HCT116 (cell line): ENCODE measurements around the gene TM9SF2. TPM values are rescaled to one million over a fixed set of nuclear protein-coding genes. Genes with fewer than 3 reads are reported as not detected.

ENCODE experiments used
- ATAC-seq: fragments of 200-7000 bp; cut with Tn5 transposase; 2 replicates; pipeline ENCODE4 v1.9.1; 2020; ENCODE audit warnings: mild to moderate bottlenecking, moderate library complexity
- BruUV-seq: library from RNA; stranded (reverse); fragments of 400-500 nt; replicated peaks from 2 replicates; lab custom pipeline; 2021; lab: Mats Ljungman, UMichigan
- CTCF ChIA-PET: fragments of 300-600 bp; sonication (Branson Sonifier 250); formaldehyde crosslinking; loops from one replicate; lab custom pipeline; 2021; ENCODE audit warnings: antibody characterized with exemption; lab: Charles Lee
- POLR2A ChIA-PET: fragments of 300-600, 350-600 bp; sonication (Branson Sonifier 250); formaldehyde crosslinking; loops from one replicate; lab custom pipeline; 2021; ENCODE audit warnings: antibody characterized with exemption; lab: Charles Lee
- RAD21 ChIA-PET, 2 experiments: fragments of 300-600 bp; sonication (Branson Sonifier 250); formaldehyde crosslinking; loops; one replicate each; lab custom pipeline; 2023; ENCODE audit warnings: low total read pairs in 2 of 2; ENCODE audit not compliant: uncharacterized antibody in 2 of 2, unreplicated experiment in 2 of 2, low non-redundant PET in 1 of 2; lab: Charles Lee
- DNase-seq: peaks from one replicate; pipeline ENCODE4 v3.0.0-alpha.2; 2010; ENCODE audit warnings: low read depth, low spot score
- H2AFZ ChIP-seq: fragments of 200-600 bp; shearing (Covaris generic), sonication (generic); 2 replicates; pipeline ENCODE4 v1.6.1; 2017; ENCODE audit warnings: low read depth, mixed run types, mixed read lengths, antibody characterized with exemption, low read length; ENCODE audit not compliant: poor library complexity, severe bottlenecking
- H3K27ac ChIP-seq: 2 replicates; pipeline ENCODE4 v1.5.1; 2012; ENCODE audit warnings: low read depth, low read length
- H3K27me3 ChIP-seq: fragments of 200-600 bp; sonication (generic); 2 replicates; pipeline ENCODE4 v1.6.1; 2016; ENCODE audit warnings: mixed run types, low read length, mixed read lengths; ENCODE audit not compliant: insufficient read depth
- H3K36me3 ChIP-seq, 2 experiments: fragments of 200-500 bp in 1 of 2; fragments of 200-600 bp in 1 of 2; sonication (Bioruptor generic) in 1 of 2; sonication (generic) in 1 of 2; 2 replicates each; pipeline versions ENCODE4 v1.5.1 to v1.6.1; 2014 to 2016; ENCODE audit warnings: low read length in 2 of 2, inconsistent platforms in 1 of 2, mixed read lengths in 1 of 2, mixed run types in 1 of 2; ENCODE audit not compliant: insufficient read depth in 2 of 2, control insufficient read depth in 1 of 2
- H3K4me1 ChIP-seq, 2 experiments: fragments of 200-600 bp in 1 of 2; sonication (generic) in 1 of 2; 2 replicates each; pipeline versions ENCODE4 v1.5.1 to v1.6.1; 2012 to 2017; ENCODE audit warnings: low read length in 2 of 2, inconsistent platforms in 1 of 2, mild to moderate bottlenecking in 1 of 2, mixed read lengths in 1 of 2, mixed run types in 1 of 2, moderate library complexity in 1 of 2; ENCODE audit not compliant: insufficient read depth in 2 of 2, control insufficient read depth in 1 of 2
- H3K4me2 ChIP-seq: fragments of 200-600 bp; sonication (generic); 2 replicates; pipeline ENCODE4 v1.6.1; 2017; ENCODE audit warnings: mixed run types, low read length, mixed read lengths
- H3K4me3 ChIP-seq, 2 experiments: fragments of 200-600 bp in 1 of 2; sonication (generic) in 1 of 2; replicated peaks in 1 of 2; 2 replicates each; pipeline ENCODE4 v1.5.1; 2011 to 2016; ENCODE audit warnings: low read length in 2 of 2, control low read depth in 1 of 2, low read depth in 1 of 2, mild to moderate bottlenecking in 1 of 2, mixed read lengths in 1 of 2, mixed run types in 1 of 2
- H3K79me2 ChIP-seq: fragments of 200-600 bp; sonication (generic); 2 replicates; pipeline ENCODE4 v1.6.1; 2017; ENCODE audit warnings: mild to moderate bottlenecking, mixed run types, low read length, moderate library complexity, mixed read lengths; ENCODE audit not compliant: insufficient read depth
- H3K9ac ChIP-seq: fragments of 200-600 bp; sonication (generic); 2 replicates; pipeline ENCODE4 v1.6.1; 2016; ENCODE audit warnings: low read length, mixed read lengths
- H3K9me2 ChIP-seq: fragments of 200-600 bp; sonication (generic), shearing (Covaris generic); 2 replicates; pipeline ENCODE4 v1.6.1; 2017; ENCODE audit warnings: mixed run types, mild to moderate bottlenecking, moderate library complexity; ENCODE audit not compliant: insufficient read depth
- H3K9me3 ChIP-seq, 2 experiments: fragments of 200-500 bp in 1 of 2; fragments of 200-600 bp in 1 of 2; sonication (Bioruptor generic) in 1 of 2; sonication (generic) in 1 of 2; 2 replicates each; pipeline ENCODE4 v1.6.1; 2014 to 2017; ENCODE audit warnings: low read length in 2 of 2, mixed read lengths in 2 of 2, inconsistent platforms in 1 of 2, low read depth in 1 of 2, mild to moderate bottlenecking in 1 of 2, mixed run types in 1 of 2, moderate library complexity in 1 of 2; ENCODE audit not compliant: control insufficient read depth in 1 of 2, insufficient read depth in 1 of 2
- H4K20me1 ChIP-seq: fragments of 200-600 bp; sonication (generic), shearing (Covaris generic); 2 replicates; pipeline ENCODE4 v1.6.1; 2017; ENCODE audit warnings: mixed run types, mild to moderate bottlenecking, moderate library complexity; ENCODE audit not compliant: insufficient read depth
- ATF3 ChIP-seq: IDR thresholded peaks from 2 replicates; pipeline ENCODE4 v1.6.1; 2012
- CEBPB ChIP-seq: IDR thresholded peaks from 2 replicates; pipeline ENCODE4 v1.6.1; 2012; ENCODE audit warnings: low read depth
- CTCF ChIP-seq, 3 experiments: fragments of 200-600 bp in 1 of 3; sonication (generic) in 1 of 3; IDR thresholded peaks in 2 of 3; conservative IDR thresholded peaks in 1 of 3; 2 replicates each; pipeline ENCODE4 v1.5.1; 2012 to 2017; ENCODE audit warnings: low read depth in 2 of 3, low read length in 2 of 3, antibody characterized with exemption in 1 of 3, borderline replicate concordance in 1 of 3, control low read depth in 1 of 3, mild to moderate bottlenecking in 1 of 3, mixed read lengths in 1 of 3, mixed run types in 1 of 3, moderate library complexity in 1 of 3; ENCODE audit not compliant: insufficient read depth in 1 of 3
- EGR1 ChIP-seq: IDR thresholded peaks from 2 replicates; pipeline ENCODE4 v1.6.1; 2012; ENCODE audit warnings: low read depth
- POLR2A ChIP-seq: IDR thresholded peaks from 2 replicates; pipeline ENCODE4 v1.7.0; 2011; ENCODE audit warnings: borderline replicate concordance; ENCODE audit not compliant: insufficient read depth, insufficient read length; ENCODE audit errors: extremely low read depth
- RAD21 ChIP-seq: IDR thresholded peaks from 2 replicates; pipeline ENCODE4 v1.6.1; 2012; ENCODE audit warnings: low read depth, mild to moderate bottlenecking
- TCF7L2 ChIP-seq: IDR thresholded peaks from 2 replicates; pipeline ENCODE4 v1.7.0; 2011; ENCODE audit warnings: borderline replicate concordance, inconsistent platforms; ENCODE audit not compliant: insufficient read depth, insufficient read length; ENCODE audit errors: extremely low read depth
- YY1 ChIP-seq: IDR thresholded peaks from 2 replicates; pipeline ENCODE4 v1.6.1; 2011; ENCODE audit warnings: low read length, low read depth, moderate library complexity, mild to moderate bottlenecking; ENCODE audit not compliant: insufficient replicate concordance; ENCODE audit errors: extremely low read depth
- ZBTB33 ChIP-seq: IDR thresholded peaks from 2 replicates; pipeline ENCODE4 v1.6.1; 2011; ENCODE audit warnings: mild to moderate bottlenecking, low read length, moderate library complexity; ENCODE audit not compliant: insufficient replicate concordance; ENCODE audit errors: extremely low read depth
- intact Hi-C: fragments of 100-400 bp; cut with micrococcal nuclease; formaldehyde crosslinking; loops from 2 replicates; pipeline ENCODE4 v1.10.0; 2022
- total RNA-seq: library from RNA; stranded (reverse); gene quantifications from one replicate; pipeline ENCODE4 v1.2.1, GENCODE V29; 2021; ENCODE audit not compliant: unreplicated experiment

Gene TM9SF2
- total RNA-seq, 1 experiment from 2014 or later: 77.8 TPM

GRCh38 chr13:99465454-99465853, 35.8 kb upstream of the TM9SF2 start:
- ChIA-PET CTCF (no interaction called here), RAD21 (no interaction called here), POLR2A (no interaction called here)
- H3K27me3 ChIP-seq: no peaks in the 10 kb centered on the region
- H4K20me1 ChIP-seq: no peaks in the 10 kb centered on the region
- H3K4me1 ChIP-seq: no peaks in the 10 kb centered on the region
- no TSS peak for BruUV-seq
- H3K9me3 ChIP-seq: no peaks in the 10 kb centered on the region
- no peak overlapping the region for H3K4me3 ChIP-seq
- no peaks in the 10 kb centered on the region for H3K79me2 ChIP-seq
- no peak for ATAC-seq
- no peak overlapping the region for H2AFZ ChIP-seq
- H3K9ac ChIP-seq: no peak overlapping the region
- no peaks in the 10 kb centered on the region for H3K9me2 ChIP-seq
- H3K36me3 ChIP-seq: no peaks in the 10 kb centered on the region
- DNase-seq: no peak
- intact Hi-C loops: no loop called here
- H3K27ac ChIP-seq: no peak overlapping the region
- TF ChIP-seq POLR2A (no peak), RAD21 (0 out of 2 replicates have a peak, but pooled peaks have one; percentile 4), TCF7L2 (no peak), CEBPB (no peak)
- no peak overlapping the region for H3K4me2 ChIP-seq

GRCh38 chr13:99467764-99468163, 33.5 kb upstream of the TM9SF2 start:
- POLR2A ChIA-PET: no interaction called here
- Histone ChIP-seq H3K27ac (no peak overlapping the region), H3K4me2 (no peak overlapping the region)

More at GRCh38 chr13:99467764-99468163, 33.5 kb upstream of the TM9SF2 start:
- BruUV-seq: no TSS peak
- no peaks in the 10 kb centered on the region for H3K4me1 ChIP-seq
- RAD21 ChIA-PET: no interaction called here
- no peaks in the 10 kb centered on the region for H3K36me3 ChIP-seq
- no peaks in the 10 kb centered on the region for H3K9me2 ChIP-seq
- TF ChIP-seq YY1 (no peak), ATF3 (no peak), ZBTB33 (no peak), TCF7L2 (no peak), CTCF (IDR thresholded peaks at IDR 0.05 in 2 of 3, conservative IDR thresholded peaks at IDR 0.05 in 1 of 3; ENCODE audit: borderline replicate concordance in 1 of 3, insufficient read depth in 1 of 3, low read depth in 2 of 3, low read length in 2 of 3) (no peak), EGR1 (no peak)
- no peaks in the 10 kb centered on the region for H3K9me3 ChIP-seq
- no peaks in the 10 kb centered on the region for H3K79me2 ChIP-seq
- no peak for ATAC-seq
- CTCF ChIA-PET: interaction anchor here (0.7 kb wide), 1 partner anchor 1044 kb away, joined by 3 read pairs; no protein-coding TSS in a partner anchor
- peaks cover 4% of the 10 kb centered on the region for H3K27me3 ChIP-seq
- H3K9ac ChIP-seq: no peak overlapping the region
- no peak overlapping the region for H3K4me3 ChIP-seq
- intact Hi-C loops: no loop called here
- no peak for DNase-seq
- no peaks in the 10 kb centered on the region for H4K20me1 ChIP-seq
- no peak overlapping the region for H2AFZ ChIP-seq
